Kidney (tissue), 22 donors: ENCODE measurements around the gene ARL5A. TPM values are rescaled to one million over a fixed set of nuclear protein-coding genes. Genes with fewer than 3 reads are reported as not detected.
"Not testable (repeated sequence)": the region's sequence is repeated elsewhere in the genome, so short reads cannot be mapped to it uniquely, and the experiment has no call there.

ENCODE experiments used
- DNase-seq, 5 donors: peaks; one replicate each; pipeline ENCODE4 v3.0.0-alpha.2; 2013 to 2020
- FAIRE-seq: peaks from 2 replicates; lab custom pipeline; 2012; peaks lifted over from hg19 to GRCh38; lab: Jason Lieb, UNC
- H3K27ac ChIP-seq, 2 donors: one replicate each; pipeline ENCODE4 v1.7.0; 2013; ENCODE audit warnings: low read depth in 2 of 2, low read length in 2 of 2, inconsistent platforms in 1 of 2
- H3K27me3 ChIP-seq: one replicate; pipeline ENCODE4 v1.7.1; 2013; ENCODE audit warnings: low read length, inconsistent platforms; ENCODE audit not compliant: control insufficient read depth, insufficient read depth
- H3K36me3 ChIP-seq, 3 donors: one replicate each; pipeline versions ENCODE4 v1.7.0 to v1.7.1; 2013; ENCODE audit warnings: low read length in 3 of 3, control low read depth in 1 of 3, inconsistent platforms in 1 of 3; ENCODE audit not compliant: insufficient read depth in 3 of 3, control insufficient read depth in 2 of 3
- H3K4me1 ChIP-seq, 3 donors: one replicate each; pipeline versions ENCODE4 v1.7.0 to v1.7.1; 2013; ENCODE audit warnings: low read length in 3 of 3, inconsistent platforms in 1 of 3, low read depth in 1 of 3; ENCODE audit not compliant: control insufficient read depth in 2 of 3, insufficient read depth in 2 of 3
- H3K4me3 ChIP-seq, 3 donors: one replicate each; pipeline versions ENCODE4 v1.7.0 to v1.8.1; 2013; ENCODE audit warnings: low read length in 3 of 3, control low read depth in 1 of 3, inconsistent platforms in 1 of 3
- H3K9ac ChIP-seq, 3 donors: one replicate each; pipeline versions ENCODE4 v1.7.0 to v1.7.1; 2013; ENCODE audit warnings: low read length in 3 of 3, control low read depth in 1 of 3, inconsistent platforms in 1 of 3
- H3K9me3 ChIP-seq, 3 donors: one replicate each; pipeline versions ENCODE4 v1.7.0 to v1.7.1; 2013; ENCODE audit warnings: low read length in 3 of 3, control low read depth in 1 of 3, inconsistent platforms in 1 of 3; ENCODE audit not compliant: control insufficient read depth in 2 of 3, insufficient read depth in 1 of 3
- CTCF ChIP-seq: IDR thresholded peaks from 3 replicates; pipeline ENCODE4 v1.5.1; 2012; ENCODE audit warnings: mild to moderate bottlenecking, moderate library complexity, borderline replicate concordance; ENCODE audit not compliant: insufficient read depth; ENCODE audit errors: extremely low read depth
- intact Hi-C: fragments of 100-400 bp; cut with DNase I; formaldehyde crosslinking; loops from one replicate; pipeline ENCODE4 v1.11.1; 2022
- long read RNA-seq, 10 donors: library from polyadenylated mRNA in 1 of 10; unstranded in 1 of 10; transcript quantifications; one replicate each; pipeline ENCODE4 v2.0.0 and lab custom pipeline, GENCODE V29; 2021 to 2026
- polyA plus RNA-seq: library from polyadenylated mRNA; stranded (reverse); fragments of 350-450 nt; fragmentation: Illumina TruSeq; extraction: RNeasy Lipid Tissue Mini Kit (QIAGEN cat#74804); gene quantifications from one replicate; pipeline ENCODE4 v1.2.3, GENCODE V29; 2014; ENCODE audit warnings: low read depth, low replicate concordance; ENCODE audit not compliant: insufficient read depth
- total RNA-seq: library from RNA; stranded (reverse); fragmentation: NEBNext Ultra II Directional; extraction: Animal tissue kit (Norgen Biotek cat#: 25700); gene quantifications from one replicate; pipeline ENCODE4 v1.2.1, GENCODE V29; 2021
- donor health status: control.
- donor health status: control.
- donor health status: control.
- donor health status: control.
- donor health status: control.
- donor health status: DM: yes; HTN: yes; CAD: no.
- donor health status: Normal renal cell carcinoma (clear cell type).

ARL5A gene
- total RNA-seq: 47.3 TPM
- polyA plus RNA-seq: 18.1 TPM
- long read RNA-seq, donor 1, full-length matches to known transcripts: 13 of 13 reads
- long read RNA-seq, donor 1, partial matches to known transcripts: 0 of 13 reads
- long read RNA-seq, donor 1, other reads (novel, unspliced or antisense): 0 of 13 reads
- long read RNA-seq, donor 2, full-length matches to known transcripts: 34 of 34 reads
- long read RNA-seq, donor 2, partial matches to known transcripts: 0 of 34 reads
- long read RNA-seq, donor 2, other reads (novel, unspliced or antisense): 0 of 34 reads
- long read RNA-seq, donor 3, full-length matches to known transcripts: 32 of 32 reads
- long read RNA-seq, donor 3, partial matches to known transcripts: 0 of 32 reads
- long read RNA-seq, donor 3, other reads (novel, unspliced or antisense): 0 of 32 reads
- long read RNA-seq, donor 4, full-length matches to known transcripts: 24 of 24 reads
- long read RNA-seq, donor 4, partial matches to known transcripts: 0 of 24 reads
- long read RNA-seq, donor 4, other reads (novel, unspliced or antisense): 0 of 24 reads
- long read RNA-seq, donor 5, full-length matches to known transcripts: 3 of 3 reads
- long read RNA-seq, donor 5, partial matches to known transcripts: 0 of 3 reads
- long read RNA-seq, donor 5, other reads (novel, unspliced or antisense): 0 of 3 reads
- long read RNA-seq, donor 6, full-length matches to known transcripts: 13 of 13 reads
- long read RNA-seq, donor 6, partial matches to known transcripts: 0 of 13 reads
- long read RNA-seq, donor 6, other reads (novel, unspliced or antisense): 0 of 13 reads
- long read RNA-seq, donor 7, full-length matches to known transcripts: 52 of 59 reads
- long read RNA-seq, donor 7, partial matches to known transcripts: 0 of 59 reads
- long read RNA-seq, donor 7, other reads (novel, unspliced or antisense): 7 of 59 reads
- long read RNA-seq, donor 8, full-length matches to known transcripts: 14 of 14 reads
- long read RNA-seq, donor 8, partial matches to known transcripts: 0 of 14 reads
- long read RNA-seq, donor 8, other reads (novel, unspliced or antisense): 0 of 14 reads
- long read RNA-seq, donor 9, full-length matches to known transcripts: 20 of 20 reads
- long read RNA-seq, donor 9, partial matches to known transcripts: 0 of 20 reads
- long read RNA-seq, donor 9, other reads (novel, unspliced or antisense): 0 of 20 reads
- long read RNA-seq, donor 10, full-length matches to known transcripts: 21 of 21 reads
- long read RNA-seq, donor 10, partial matches to known transcripts: 0 of 21 reads
- long read RNA-seq, donor 10, other reads (novel, unspliced or antisense): 0 of 21 reads

GRCh38 chr2:151828143-151828889 is at the start of gene ARL5A:
Gene ARL5A, minus strand, starts transcription at chr2:151828421. Its CDS starts 245 bp downstream, at chr2:151828176.
- H3K27me3 ChIP-seq: no peaks in the 10 kb centered on the region
- TF ChIP-seq CTCF: no peak
- peak within 1 kb of the TSS; percentile 87 for H3K27ac ChIP-seq
- peak; percentile 97 to 99 (median 97) for DNase-seq
- no peaks in the 10 kb centered on the region for H3K9me3 ChIP-seq
- peak within 1 kb of the TSS; percentile 91 to 95 (median 92) for H3K9ac ChIP-seq
- no peak for FAIRE-seq
- intact Hi-C loops: no loop called here
- H3K4me3 ChIP-seq: peak within 1 kb of the TSS; percentile 90 to 98 (median 91)
- peaks cover 0 to 4% (median 3%) of the 10 kb centered on the region in 3 donors for H3K4me1 ChIP-seq
- no peaks in the 10 kb centered on the region for H3K36me3 ChIP-seq

- intact Hi-C loops, H3K9me3 ChIP-seq, H3K36me3 ChIP-seq, H3K9ac ChIP-seq, H3K4me3 ChIP-seq, FAIRE-seq, H3K4me1 ChIP-seq, DNase-seq, H3K27ac ChIP-seq, H3K27me3 ChIP-seq: not testable (repeated sequence)
Observed at GRCh38 chr2:151875631-151876030, 47.4 kb upstream of the ARL5A start.

DNA sequence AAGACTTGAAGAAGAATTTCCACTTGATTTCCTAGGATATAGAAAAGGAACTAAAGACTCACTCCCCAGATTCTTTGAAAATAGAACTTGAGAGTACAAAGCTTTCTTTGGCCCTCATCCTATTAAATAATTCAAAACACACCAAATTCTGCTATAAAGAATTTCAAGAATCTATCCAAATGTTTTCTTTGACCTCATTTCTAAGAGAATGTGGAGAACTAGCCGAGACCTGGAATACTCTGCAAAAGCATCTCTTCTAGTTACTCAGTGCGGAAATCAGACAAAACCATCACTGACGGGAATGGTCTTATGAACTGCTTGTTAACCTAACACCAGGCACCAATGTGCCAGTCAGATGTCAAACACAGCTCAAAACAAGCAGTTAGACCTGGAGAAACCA is 44.2 kb upstream of the ARL5A start:
- TF ChIP-seq CTCF: no peak
- DNase-seq (no peak), FAIRE-seq (no peak)
- Histone ChIP-seq H3K36me3 (no peaks in the 10 kb centered on the region), H3K9me3 (no peaks in the 10 kb centered on the region), H3K4me3 (no peak overlapping the region), H3K27me3 (no peaks in the 10 kb centered on the region), H3K4me1 (no peaks in the 10 kb centered on the region), H3K9ac (no peak overlapping the region), H3K27ac (no peak overlapping the region)
- intact Hi-C loops: no loop called here
